ENCODE measurements around the gene EXOG.

DNA sequence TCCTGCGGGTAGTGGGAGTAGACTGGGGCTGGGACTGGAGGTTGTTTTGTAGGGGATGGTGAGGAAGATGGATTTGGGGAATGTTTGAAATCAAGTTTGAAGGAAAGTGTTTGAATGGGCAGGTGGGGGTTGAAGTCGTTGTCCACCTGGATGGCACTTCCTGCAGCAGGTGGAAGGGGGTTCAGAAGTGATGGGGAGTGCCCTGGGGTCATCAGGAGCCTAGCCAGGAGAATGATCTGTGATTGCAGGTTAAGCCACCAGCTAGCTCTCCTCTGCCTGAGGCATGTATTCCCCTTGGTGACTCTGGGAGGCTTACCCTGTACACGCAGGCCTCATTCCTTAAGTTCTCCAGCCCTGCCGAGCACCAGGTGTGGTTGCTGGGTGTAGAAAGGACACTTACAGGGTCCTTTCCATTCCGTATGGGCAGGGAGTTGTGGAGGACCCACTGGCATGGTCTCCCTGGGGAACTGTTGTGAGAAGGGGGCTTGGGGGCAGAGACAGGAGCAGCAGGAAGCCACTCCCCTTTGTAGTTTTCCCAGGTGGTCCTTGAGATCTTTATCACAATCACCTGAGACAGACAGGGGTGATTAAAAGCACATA is 19.9 kb upstream of the EXOG start:
- TF ChIP-seq, protein P1, sequence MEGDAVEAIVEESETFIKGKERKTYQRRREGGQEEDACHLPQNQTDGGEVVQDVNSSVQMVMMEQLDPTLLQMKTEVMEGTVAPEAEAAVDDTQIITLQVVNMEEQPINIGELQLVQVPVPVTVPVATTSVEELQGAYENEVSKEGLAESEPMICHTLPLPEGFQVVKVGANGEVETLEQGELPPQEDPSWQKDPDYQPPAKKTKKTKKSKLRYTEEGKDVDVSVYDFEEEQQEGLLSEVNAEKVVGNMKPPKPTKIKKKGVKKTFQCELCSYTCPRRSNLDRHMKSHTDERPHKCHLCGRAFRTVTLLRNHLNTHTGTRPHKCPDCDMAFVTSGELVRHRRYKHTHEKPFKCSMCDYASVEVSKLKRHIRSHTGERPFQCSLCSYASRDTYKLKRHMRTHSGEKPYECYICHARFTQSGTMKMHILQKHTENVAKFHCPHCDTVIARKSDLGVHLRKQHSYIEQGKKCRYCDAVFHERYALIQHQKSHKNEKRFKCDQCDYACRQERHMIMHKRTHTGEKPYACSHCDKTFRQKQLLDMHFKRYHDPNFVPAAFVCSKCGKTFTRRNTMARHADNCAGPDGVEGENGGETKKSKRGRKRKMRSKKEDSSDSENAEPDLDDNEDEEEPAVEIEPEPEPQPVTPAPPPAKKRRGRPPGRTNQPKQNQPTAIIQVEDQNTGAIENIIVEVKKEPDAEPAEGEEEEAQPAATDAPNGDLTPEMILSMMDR (IDR thresholded peaks at IDR 0.05; ENCODE audit: low read length) = no peak
- TF ChIP-seq EZH2 (optimal IDR thresholded peaks at IDR 0.05; ENCODE audit: low read depth, low read length) (no peak), EZH2phosphoT487 (IDR thresholded peaks at IDR 0.05; ENCODE audit: low read length) (no peak)

Data from MM.1S (cell line).